H54 (cell line): ENCODE data around the gene ACAD9.
A peak's percentile ranks its signal among the peaks of the same experiment; 100 is the strongest.

Experiments
- DNase-seq: peaks from one replicate; pipeline ENCODE4 v3.0.0; 2011; ENCODE audit warnings: low spot score, mixed read lengths; ENCODE audit not compliant: insufficient read length
- FAIRE-seq: peaks from 3 replicates; lab custom pipeline; 2011; peaks lifted over from hg19 to GRCh38; lab: Jason Lieb, UNC
- POLR2A ChIP-seq: IDR thresholded peaks from 2 replicates; pipeline ENCODE4 v1.6.1; 2011; ENCODE audit warnings: low read depth, mild to moderate bottlenecking, low read length

ACAD9 gene

GRCh38 chr3:128929364-128929763 is 49.9 kb downstream of the ACAD9 start:
- FAIRE-seq: no peak
- TF ChIP-seq POLR2A: no peak

GRCh38 chr3:128931046-128931445 is 51.6 kb downstream of the ACAD9 start:
- no peak for TF ChIP-seq POLR2A
- DNase-seq: no peak
- FAIRE-seq: no peak

More at GRCh38 chr3:128929364-128929763, 49.9 kb downstream of the ACAD9 start:
- DNase-seq: no peak

GRCh38 chr3:128932516-128933212 is 53.2 kb downstream of the ACAD9 start:
- FAIRE-seq (no peak), DNase-seq (no peak)
- TF ChIP-seq POLR2A: no peak

- FAIRE-seq (no peak), DNase-seq (no peak)
- TF ChIP-seq POLR2A: no peak
Measured at GRCh38 chr3:128933213-128933921, 53.9 kb downstream of the ACAD9 start.

GRCh38 chr3:128933922-128934253 is 54.5 kb downstream of the ACAD9 start:
- no peak for DNase-seq
- TF ChIP-seq POLR2A: no peak
- no peak for FAIRE-seq

GRCh38 chr3:128935922-128936321 is 56.5 kb downstream of the ACAD9 start:
- DNase-seq (no peak), FAIRE-seq (no peak)
- TF ChIP-seq POLR2A: no peak

- FAIRE-seq (no peak), DNase-seq (no peak)
- TF ChIP-seq POLR2A: no peak
Measured at GRCh38 chr3:128936341-128936740, 56.9 kb downstream of the ACAD9 start.

- no peak for TF ChIP-seq POLR2A
- no peak for DNase-seq
- no peak for FAIRE-seq
Measured at GRCh38 chr3:128940252-128940651, 60.8 kb downstream of the ACAD9 start.

GRCh38 chr3:128942161-128942952 is 62.9 kb downstream of the ACAD9 start:
- TF ChIP-seq POLR2A: no peak
- FAIRE-seq (no peak), DNase-seq (peak; percentile 40)

GRCh38 chr3:128945041-128945877 is 65.8 kb downstream of the ACAD9 start:
- FAIRE-seq (no peak), DNase-seq (no peak)
- TF ChIP-seq POLR2A: no peak

GRCh38 chr3:128945878-128946175 is 66.4 kb downstream of the ACAD9 start:
- FAIRE-seq: no peak
- DNase-seq: no peak
- TF ChIP-seq POLR2A: no peak

- FAIRE-seq (no peak), DNase-seq (no peak)
- TF ChIP-seq POLR2A: no peak
Measured at GRCh38 chr3:128946411-128946810, 67.0 kb downstream of the ACAD9 start.

GRCh38 chr3:128949158-128949557 is 69.7 kb downstream of the ACAD9 start:
- no peak for TF ChIP-seq POLR2A
- FAIRE-seq: no peak
- no peak for DNase-seq
